K562 (cell line): ENCODE data around the gene DIAPH3. TPM values are rescaled to one million over a fixed set of nuclear protein-coding genes. Genes with fewer than 3 reads are reported as not detected.

Source experiments
- AFF4 ChIP-seq: sonication (generic); formaldehyde crosslinking; IDR thresholded peaks from 2 replicates; pipeline ENCODE4 v1.8.0; 2023; ENCODE audit warnings: mild to moderate bottlenecking, missing genetic modification reagents
- BACH1 ChIP-seq: fragments of 200-800 bp; sonication (Bioruptor generic); IDR thresholded peaks from 2 replicates; pipeline ENCODE4 v1.6.1; 2016; ENCODE audit warnings: missing genetic modification characterization, missing compliant biosample characterization
- BMI1 ChIP-seq: fragments of 150-350 bp; IDR thresholded peaks from 2 replicates; pipeline ENCODE4 v1.6.1; 2014; ENCODE audit warnings: low read length
- C11orf30 ChIP-seq: fragments of 450-650 bp; IDR thresholded peaks from 2 replicates; pipeline ENCODE4 v1.6.1; 2016; ENCODE audit warnings: low read depth, mild to moderate bottlenecking
- CBFA2T2 ChIP-seq: fragments of 450-650 bp; conservative IDR thresholded peaks from 2 replicates; pipeline ENCODE4 v1.6.1; 2017; ENCODE audit warnings: mild to moderate bottlenecking
- CCAR2 ChIP-seq: fragments of 200-400 bp; formaldehyde crosslinking; IDR thresholded peaks from 2 replicates; pipeline ENCODE4 v1.6.1; 2017; ENCODE audit warnings: mild to moderate bottlenecking, low read depth, low read length
- CHD1 ChIP-seq: fragments of 200-600 bp; sonication (generic); IDR thresholded peaks from one replicate; pipeline ENCODE4 v1.6.1; 2012; ENCODE audit warnings: mild to moderate bottlenecking, moderate library complexity, low read length, inconsistent platforms
- CTCF ChIP-seq, 3 experiments: IDR thresholded peaks in 2 of 3; conservative IDR thresholded peaks in 1 of 3; 2 replicates each; pipeline ENCODE4 v1.5.1; 2011 to 2012; ENCODE audit warnings: low read length in 3 of 3, mild to moderate bottlenecking in 3 of 3, control low read depth in 2 of 3, improper control_type of control experiment in 1 of 3, inconsistent platforms in 1 of 3, low read depth in 1 of 3, mixed read lengths in 1 of 3, moderate library complexity in 1 of 3; ENCODE audit not compliant: insufficient read depth in 2 of 3
- ELF1 ChIP-seq: fragments of 200-800 bp; sonication (Bioruptor generic); IDR thresholded peaks from 2 replicates; pipeline ENCODE4 v1.6.1; 2016; ENCODE audit warnings: missing genetic modification characterization, missing compliant biosample characterization
- ELF4 ChIP-seq: fragments of 450-650 bp; formaldehyde crosslinking; IDR thresholded peaks from 2 replicates; pipeline ENCODE4 v1.4.0; 2022; ENCODE audit warnings: missing genetic modification characterization
- EP300 ChIP-seq: IDR thresholded peaks from 2 replicates; pipeline ENCODE4 v1.6.1; 2012; ENCODE audit warnings: low read length, improper control_type of control experiment
- GABPA ChIP-seq: fragments of 200-800 bp; sonication (Bioruptor generic); conservative IDR thresholded peaks from 2 replicates; pipeline ENCODE4 v1.6.1; 2016; ENCODE audit warnings: low read depth, missing genetic modification characterization, missing compliant biosample characterization
- KLF16 ChIP-seq: IDR thresholded peaks from 2 replicates; pipeline ENCODE4 v1.6.1; 2016; ENCODE audit warnings: antibody characterized with exemption
- MAFF ChIP-seq: IDR thresholded peaks from 2 replicates; pipeline ENCODE4 v1.6.1; 2012; ENCODE audit warnings: low read length, improper control_type of control experiment
- PHF8 ChIP-seq: fragments of 200-600 bp; sonication (generic); IDR thresholded peaks from 2 replicates; pipeline ENCODE4 v1.6.1; 2012; ENCODE audit warnings: mixed run types, mild to moderate bottlenecking, inconsistent platforms, low read length, moderate library complexity, borderline replicate concordance
- SMAD2 ChIP-seq: fragments of 150-350 bp; IDR thresholded peaks from 2 replicates; pipeline ENCODE4 v1.6.1; 2014; ENCODE audit warnings: low read depth, mild to moderate bottlenecking, low read length
- SOX6 ChIP-seq: fragments of 450-650 bp; IDR thresholded peaks from 2 replicates; pipeline ENCODE4 v1.6.1; 2014; ENCODE audit warnings: mild to moderate bottlenecking
- TAF7 ChIP-seq: fragments of 450-650 bp; IDR thresholded peaks from 2 replicates; pipeline ENCODE4 v1.6.1; 2016; ENCODE audit warnings: missing genetic modification characterization, missing compliant biosample characterization
- TCFL5 ChIP-seq: fragments of 250-450 bp; sonication (Bioruptor Pico); conservative IDR thresholded peaks from 2 replicates; pipeline ENCODE4 v1.6.1; 2021; ENCODE audit warnings: mild to moderate bottlenecking, moderate library complexity, matching md5 sums
- TRIM24 ChIP-seq, 2 experiments: fragments of 450-650 bp; IDR thresholded peaks; 2 replicates each; pipeline ENCODE4 v1.6.1; 2016
- ZC3H4 ChIP-seq: sonication (generic); formaldehyde crosslinking; IDR thresholded peaks from 2 replicates; pipeline ENCODE4 v1.9.0; 2021; ENCODE audit warnings: missing genetic modification reagents, borderline replicate concordance
- ZFP1 ChIP-seq: fragments of 450-650 bp; formaldehyde crosslinking; IDR thresholded peaks from 2 replicates; pipeline ENCODE4 v1.4.0; 2020; ENCODE audit warnings: mild to moderate bottlenecking, mixed read lengths
- ZKSCAN8 ChIP-seq: fragments of 200-800 bp; sonication (Bioruptor generic); IDR thresholded peaks from 2 replicates; pipeline ENCODE4 v1.6.1; 2016; ENCODE audit warnings: missing genetic modification characterization, missing compliant biosample characterization
- ZNF274 ChIP-seq: IDR thresholded peaks from 2 replicates; pipeline ENCODE4 v1.6.1; 2011; ENCODE audit warnings: low read depth, mild to moderate bottlenecking, low read length, moderate library complexity, borderline replicate concordance
- ZNF512 ChIP-seq: IDR thresholded peaks from 2 replicates; pipeline ENCODE4 v1.6.1; 2016; ENCODE audit warnings: missing genetic modification characterization, missing compliant biosample characterization
- ZNF583 ChIP-seq: fragments of 250-450 bp; sonication (Bioruptor Pico); IDR thresholded peaks from 2 replicates; pipeline ENCODE4 v1.4.0; 2020
- polyA plus RNA-seq, 8 experiments: library from polyadenylated mRNA; depleted of rRNA in 4 of 8; stranded (reverse) in 5 of 8; unstranded in 3 of 8; fragments of >200 nt; fragmentation: Nextera tagmentation in 2 of 8; fragmentation: Illumina TruSeq in 1 of 8; extraction: Ambion mirVana in 2 of 8; extraction: Trizol in 1 of 8; gene quantifications; 2 replicates each; pipeline versions ENCODE4 v1.2.1 to v1.2.3, GENCODE V29; 2011 to 2014; ENCODE audit warnings: inconsistent platforms in 1 of 8, missing spikeins in 1 of 8
- total RNA-seq, 7 experiments: library from RNA; depleted of rRNA in 6 of 7; stranded (reverse); fragments of >200 nt in 6 of 7; fragmentation: Illumina TruSeq in 2 of 7; extraction: Trizol in 2 of 7; gene quantifications; 2 replicates each; pipeline versions ENCODE4 v1.2.1 to v1.2.3, GENCODE V29; 2011 to 2021; ENCODE audit warnings: low replicate concordance in 1 of 7

The DIAPH3 gene
- total and polyA plus RNA-seq, 9 of the 15 experiments (the other 6 are each of a cell fraction or from before 2014, with no cell fraction given): 9.0 to 18.7 (median 14.7) TPM

GRCh38 chr13:60109285-60109684 lies 54.4 kb downstream of the DIAPH3 start (continued):
- TF ChIP-seq ZKSCAN8 (no peak), TCFL5 (CRISPR knock-in tag) (no peak), TRIM24 (IDR thresholded peaks at IDR 0.05) (no peak), SMAD2 (no peak), BMI1 (no peak), ZNF512 (tag) (no peak), CTCF (IDR thresholded peaks at IDR 0.05 in 2 of 3, conservative IDR thresholded peaks at IDR 0.05 in 1 of 3; ENCODE audit: insufficient read depth in 2 of 3, low read depth in 1 of 3, low read length in 3 of 3) (0 out of 6 replicates have a peak, but pooled peaks of 1 of the 3 experiments have one; percentile 7), ZFP1 (CRISPR knock-in tag) (no peak), BACH1 (tag) (peak; percentile 61; the same call in 1 of the 2 replicates), CCAR2 (no peak), KLF16 (no peak), ZNF583 (CRISPR knock-in tag) (0 out of 2 replicates have a peak, but pooled peaks have one; percentile 31), ELF4 (CRISPR knock-in tag) (0 out of 2 replicates have a peak, but pooled peaks have one; percentile 23), C11orf30 (no peak), CHD1 (no peak), PHF8 (no peak), ZC3H4 (CRISPR knock-in tag) (no peak), ELF1 (tag) (no peak), AFF4 (CRISPR knock-in tag) (no peak), ZNF274 (no peak), CBFA2T2 (no peak), SOX6 (no peak), GABPA (no peak), TAF7 (tag) (no peak), MAFF (no peak), EP300 (no peak)
